ENCODE data around the gene MAP2K1.

The MAP2K1 gene

GRCh38 chr15:66508293-66508883 lies 121.7 kb downstream of the MAP2K1 start:
- DNase-seq = no peak

DNA sequence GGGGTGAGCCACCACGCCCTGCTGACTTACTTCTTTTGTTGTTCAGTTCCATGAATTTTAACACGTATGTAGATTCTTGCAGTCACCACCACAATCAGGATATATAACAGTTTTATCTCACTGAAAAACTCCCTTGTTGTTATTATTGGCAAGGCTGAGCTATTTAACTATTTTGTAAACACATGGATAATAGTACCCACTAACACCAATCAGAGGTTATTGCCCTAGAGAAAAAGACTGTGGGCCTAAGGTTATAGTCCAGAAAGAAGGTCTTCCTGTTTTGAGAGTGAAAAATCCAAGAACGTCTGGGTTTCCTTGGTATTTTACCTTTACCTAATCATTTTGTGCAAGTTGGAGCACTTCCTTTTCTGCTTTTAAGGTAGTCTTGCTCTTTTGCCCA lies 127.9 kb downstream of the MAP2K1 start:
- DNase-seq = no peak

- no peak for DNase-seq
Measured at GRCh38 chr15:66515901-66516322, 129.2 kb downstream of the MAP2K1 start.

DNA sequence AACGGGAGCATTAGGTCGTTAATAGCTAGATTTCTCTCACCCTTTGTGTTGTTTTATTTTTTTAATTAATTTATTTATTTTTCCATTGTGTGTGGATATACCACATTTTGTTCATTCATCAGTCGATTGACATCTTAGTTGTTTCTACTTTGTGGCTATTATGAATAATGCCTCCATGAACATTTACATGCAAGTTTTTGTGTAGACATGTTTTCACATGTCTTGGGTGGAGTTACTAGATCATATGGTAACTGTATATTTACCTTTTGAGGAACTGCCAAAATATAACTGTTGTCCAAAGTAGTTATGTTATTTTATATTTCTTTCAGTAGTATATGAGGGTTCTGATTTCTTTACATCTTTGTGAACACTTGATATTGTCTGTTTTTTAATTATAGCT lies 137.2 kb downstream of the MAP2K1 start:
- no peak for DNase-seq

GRCh38 chr15:66524838-66525237 lies 138.1 kb downstream of the MAP2K1 start:
- DNase-seq = no peak

- DNase-seq = no peak
Measured at GRCh38 chr15:66535056-66535455, 148.3 kb downstream of the MAP2K1 start.
